WI38 (cell line): ENCODE results near the gene POC1B.

Experiments
- H3K4me3 ChIP-seq: 2 replicates; pipeline ENCODE4 v1.5.1; 2011; ENCODE audit warnings: low read depth, mild to moderate bottlenecking, control low read depth, low read length
- CTCF ChIP-seq: IDR thresholded peaks from 2 replicates; pipeline ENCODE4 v1.5.1; 2012; ENCODE audit warnings: low read depth, mild to moderate bottlenecking, control low read depth, low read length

The POC1B gene

GRCh38 chr12:89448951-89449371, 76.9 kb downstream of the POC1B start:
- TF ChIP-seq CTCF: no peak
- H3K4me3 ChIP-seq: no peak overlapping the region

- no peak for TF ChIP-seq CTCF
- H3K4me3 ChIP-seq: no peak overlapping the region
Observed at GRCh38 chr12:89448526-89448925, 77.3 kb downstream of the POC1B start.

GRCh38 chr12:89439941-89440340, 85.9 kb downstream of the POC1B start:
- TF ChIP-seq CTCF: no peak
- H3K4me3 ChIP-seq: no peak overlapping the region

- no peak overlapping the region for H3K4me3 ChIP-seq
- TF ChIP-seq CTCF: no peak
Observed at GRCh38 chr12:89437231-89437630, 88.6 kb downstream of the POC1B start.

- TF ChIP-seq CTCF: no peak
- H3K4me3 ChIP-seq: no peak overlapping the region
Observed at GRCh38 chr12:89436062-89436461, 89.8 kb downstream of the POC1B start.

GRCh38 chr12:89433634-89434033, 92.2 kb downstream of the POC1B start:
- H3K4me3 ChIP-seq: no peak overlapping the region
- no peak for TF ChIP-seq CTCF

- no peak for TF ChIP-seq CTCF
- no peak overlapping the region for H3K4me3 ChIP-seq
Observed at GRCh38 chr12:89432396-89432795, 93.5 kb downstream of the POC1B start.
